ENCODE results near the gene PLPP3.

GRCh38 chr1:56444960-56445646 is 134.3 kb downstream of the PLPP3 start:
- TF ChIP-seq CTCF (IDR thresholded peaks at IDR 0.05): no peak
- no peak for TF ChIP-seq POLR2A (IDR thresholded peaks at IDR 0.05)

All from lower leg skin (tissue), 3 donors.